ENCODE results near the gene TMEM184A.

TMEM184A gene

DNA sequence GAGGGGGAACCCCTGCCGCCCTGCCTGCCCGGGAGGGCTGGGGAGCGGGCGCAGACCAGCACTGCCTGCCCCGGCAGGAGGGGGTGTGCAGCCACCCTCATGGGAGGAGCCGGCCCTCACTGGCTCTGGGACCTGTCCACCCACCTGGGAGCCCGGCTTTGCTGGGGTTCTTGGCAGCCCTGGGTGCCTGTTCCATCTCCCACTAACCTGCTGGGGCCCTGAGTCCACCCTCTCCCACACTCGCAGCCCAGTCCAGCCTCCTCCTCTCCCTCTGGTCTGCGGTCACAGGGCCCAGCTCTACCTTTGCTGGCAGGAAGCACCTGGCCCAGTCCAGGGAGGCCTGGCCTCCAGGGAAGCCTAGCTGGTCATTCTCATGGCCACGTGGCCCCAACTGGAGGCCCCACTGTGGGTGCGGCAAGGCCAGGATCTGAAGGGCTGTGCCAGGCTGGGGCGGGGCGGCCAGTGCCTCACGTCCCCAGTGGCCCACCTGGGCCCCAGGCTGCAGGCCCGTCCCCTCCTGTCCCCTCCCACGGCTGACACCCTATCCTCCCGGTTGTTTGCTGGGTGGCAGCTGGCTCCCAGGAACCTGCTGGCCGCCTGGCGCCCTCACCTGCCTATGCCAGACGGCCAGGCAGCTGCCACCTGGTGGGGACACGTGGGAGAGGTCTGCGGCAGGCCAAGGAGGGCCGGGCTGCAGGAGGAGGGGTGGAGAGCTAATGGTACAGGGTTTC lies at the start of gene TMEM184A:
Gene TMEM184A, minus strand, starts transcription at position 393 of the 731 bp plus-strand sequence. CDS start 721 bp downstream, outside the sequence.
- peak; percentile 38 for DNase-seq (ENCODE audit: low spot score)

DNA sequence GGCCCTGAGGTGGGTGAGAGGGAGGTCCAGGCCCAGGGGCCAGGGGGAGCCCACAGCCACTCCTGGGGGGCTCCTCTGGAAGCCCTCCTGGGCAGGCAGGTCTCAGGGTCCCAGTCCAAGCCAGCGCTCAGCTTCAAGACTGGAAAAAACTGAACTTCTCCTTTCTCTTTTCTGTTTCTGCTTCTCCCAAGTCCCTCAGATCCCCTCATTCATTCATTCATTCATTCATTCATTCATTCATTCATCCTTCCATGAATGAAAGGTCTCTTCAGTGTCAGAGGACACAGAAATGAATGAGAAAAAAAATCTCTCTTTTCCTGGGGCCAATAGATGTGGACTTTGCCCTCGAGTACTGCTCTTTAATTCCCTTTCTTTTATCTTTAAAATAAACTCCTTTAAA lies 48.4 kb upstream of the TMEM184A start:
- no peak for DNase-seq (ENCODE audit: low spot score)

DNA sequence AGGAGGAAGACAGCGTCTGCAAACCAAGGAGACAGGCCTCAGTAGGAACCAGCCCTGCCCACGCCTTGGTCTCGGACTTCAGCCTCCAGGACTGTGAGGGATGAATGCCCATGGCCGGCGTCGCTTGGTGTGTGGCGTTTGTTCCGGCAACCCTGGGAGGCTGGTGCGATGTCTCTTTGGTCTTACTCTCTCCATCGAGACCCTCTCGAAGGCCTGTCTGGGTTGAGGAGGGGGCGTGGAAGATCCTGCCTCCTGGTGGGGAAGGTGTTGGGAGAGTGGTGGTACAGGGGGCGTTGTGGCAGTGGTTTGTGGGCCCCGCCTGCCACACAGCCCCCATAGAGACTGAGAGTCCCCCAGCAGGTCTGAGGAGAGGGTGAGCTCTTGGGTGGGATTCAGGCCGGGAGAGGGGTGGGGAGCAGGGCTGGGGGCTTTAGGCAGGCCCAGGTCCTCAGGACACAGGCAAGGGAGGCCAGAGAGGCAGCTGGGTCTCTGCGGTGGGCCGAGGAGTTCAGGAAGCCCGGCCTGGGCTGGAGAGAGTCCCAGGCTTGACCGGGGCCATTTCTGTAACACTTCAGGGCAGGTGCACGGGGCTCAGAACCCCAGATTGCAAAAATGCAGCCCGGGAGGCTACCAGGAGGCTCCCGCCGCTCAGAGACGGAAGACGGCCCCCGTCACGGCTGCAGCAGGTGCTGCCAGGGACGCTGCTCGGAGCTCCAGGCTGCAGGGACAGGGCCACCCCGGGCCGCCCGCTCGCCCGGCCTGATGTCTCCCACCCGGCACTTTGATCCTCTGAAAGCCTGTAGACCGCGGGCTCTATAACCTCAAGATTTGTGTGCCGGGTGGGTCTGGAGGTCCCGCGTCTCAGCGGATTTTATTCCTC lies 47.6 kb upstream of the TMEM184A start:
- no peak for DNase-seq (ENCODE audit: low spot score)

DNA sequence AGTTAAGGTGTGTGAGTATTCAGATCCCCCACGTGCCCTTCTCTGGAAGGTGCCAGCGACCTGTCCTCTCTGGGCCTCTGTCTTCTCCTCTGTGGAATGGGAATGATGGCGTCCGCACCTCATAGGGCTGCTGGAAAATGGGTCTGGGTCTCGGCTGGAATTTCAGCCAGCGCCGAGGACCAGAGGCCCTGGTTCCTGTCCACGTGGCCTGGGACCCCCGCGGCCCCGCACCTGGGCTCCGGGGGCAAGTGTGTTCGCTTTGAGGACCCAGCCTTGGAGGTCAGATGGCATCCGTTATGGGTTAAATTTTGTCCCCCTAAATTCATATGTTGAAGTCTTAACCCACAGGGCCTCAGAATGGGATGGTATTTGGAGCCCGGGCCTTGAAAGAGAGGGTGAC lies 46.4 kb upstream of the TMEM184A start:
- no peak for DNase-seq (ENCODE audit: low spot score)

DNA sequence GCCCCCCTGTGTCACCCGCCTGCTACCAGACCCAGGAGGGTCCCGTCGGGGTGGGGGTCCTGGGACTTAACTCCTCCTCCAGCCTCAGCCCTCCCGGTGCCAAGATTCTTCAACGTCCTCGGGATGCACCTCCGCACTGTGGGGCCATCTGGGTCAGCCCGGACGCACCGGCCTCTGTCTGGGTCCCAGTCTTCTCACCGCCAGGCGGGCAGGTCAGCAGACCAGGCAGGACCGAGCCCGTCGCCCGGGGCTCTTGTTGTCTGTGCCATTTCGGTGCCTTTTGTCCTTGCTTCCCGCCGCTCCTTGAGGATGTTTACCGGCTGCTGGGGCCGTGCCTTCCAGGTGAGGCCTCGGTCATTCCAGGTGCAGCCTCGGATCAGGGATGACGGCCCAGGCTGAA lies 46.0 kb upstream of the TMEM184A start:
- DNase-seq (ENCODE audit: low spot score) = no peak

DNA sequence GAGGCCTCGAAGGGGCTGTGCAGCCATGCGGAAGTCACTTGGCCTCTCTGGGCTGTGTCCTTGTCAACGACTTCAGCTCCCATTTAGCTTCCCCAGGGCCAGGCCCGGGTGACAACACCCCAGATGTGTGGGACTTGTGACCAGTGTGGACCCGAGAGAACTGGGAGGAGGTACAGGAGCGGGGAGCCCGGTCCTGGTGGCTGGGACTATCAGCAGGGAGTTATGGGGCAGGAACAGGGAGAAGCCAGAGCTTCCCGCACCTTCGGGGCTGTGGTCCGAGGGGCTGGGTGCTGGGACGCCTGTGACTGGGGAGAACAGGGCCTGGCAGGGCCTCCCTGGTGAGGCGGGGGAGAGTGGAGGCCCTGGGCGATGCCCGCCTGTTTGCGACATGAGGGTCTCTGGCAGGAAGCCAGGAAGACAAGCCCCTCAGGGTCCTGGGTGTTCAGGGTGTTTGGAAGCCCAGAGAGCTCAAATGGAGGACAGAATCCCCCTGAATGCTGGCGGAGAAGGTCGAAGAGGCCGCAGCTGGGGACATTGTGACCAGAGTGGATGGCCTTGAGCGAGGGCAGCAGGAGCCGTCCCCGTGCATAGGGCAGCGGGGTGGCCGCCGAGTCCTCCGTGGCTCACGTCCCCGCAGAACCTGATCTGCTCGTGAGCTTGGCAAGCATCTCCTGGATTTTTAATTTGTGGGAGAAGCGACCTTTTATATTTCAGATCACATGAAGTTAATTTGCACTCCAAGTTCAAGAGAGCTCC lies 43.8 kb upstream of the TMEM184A start:
- no peak for DNase-seq (ENCODE audit: low spot score)

DNA sequence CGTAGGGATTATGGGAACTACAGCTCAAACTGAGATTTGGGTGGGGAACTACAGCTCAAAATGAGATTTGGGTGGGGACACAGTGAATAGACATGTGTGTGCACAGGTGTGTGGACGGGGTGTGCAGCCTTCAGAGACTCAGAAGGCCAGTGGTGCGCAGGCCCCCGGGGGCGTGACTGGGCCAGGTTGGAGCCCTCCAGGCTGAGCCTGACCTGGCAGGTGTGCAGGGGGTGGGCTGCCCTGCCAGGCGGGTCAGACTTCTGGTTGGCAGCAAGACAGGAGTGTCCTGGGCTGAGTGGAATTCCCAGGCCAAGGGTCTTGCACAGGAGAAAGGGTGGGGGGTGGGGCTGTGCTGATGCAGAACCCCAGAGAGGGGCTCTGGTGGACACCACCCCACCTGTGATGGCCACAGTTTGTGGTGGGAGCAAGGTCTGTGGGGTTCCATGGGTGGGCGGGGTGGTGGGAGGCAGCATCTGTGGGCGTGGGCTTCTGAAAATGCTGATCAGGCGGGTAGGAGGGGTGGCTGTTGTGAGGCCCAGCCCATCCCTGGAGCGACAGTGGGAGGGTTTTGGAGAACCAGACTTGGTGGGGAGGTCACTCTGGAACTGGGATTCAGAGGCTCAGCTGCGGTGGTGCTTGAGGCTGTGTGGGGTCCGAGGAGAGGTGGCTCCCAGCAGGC lies 43.1 kb upstream of the TMEM184A start:
- DNase-seq (ENCODE audit: low spot score) = no peak

DNA sequence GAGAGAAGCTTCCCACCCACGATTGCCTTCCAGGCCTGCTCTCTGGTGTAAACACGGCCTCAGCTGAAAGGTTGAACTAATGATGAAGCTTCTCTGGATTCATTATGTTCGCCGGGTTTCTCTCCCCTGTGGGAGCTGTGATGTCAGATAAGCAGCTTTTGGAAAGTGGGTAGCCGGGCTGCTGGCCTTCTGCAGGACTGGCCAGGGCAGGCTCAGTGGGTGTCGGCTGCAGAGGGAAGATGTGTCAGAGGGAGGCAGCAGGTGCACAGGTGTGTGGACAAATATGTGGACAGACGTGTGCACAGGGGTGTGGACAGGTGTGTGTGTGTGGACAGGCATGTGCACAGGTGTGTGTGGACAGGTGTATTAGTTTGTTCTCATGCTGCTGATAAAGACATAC lies 42.3 kb upstream of the TMEM184A start:
- no peak for DNase-seq (ENCODE audit: low spot score)

DNA sequence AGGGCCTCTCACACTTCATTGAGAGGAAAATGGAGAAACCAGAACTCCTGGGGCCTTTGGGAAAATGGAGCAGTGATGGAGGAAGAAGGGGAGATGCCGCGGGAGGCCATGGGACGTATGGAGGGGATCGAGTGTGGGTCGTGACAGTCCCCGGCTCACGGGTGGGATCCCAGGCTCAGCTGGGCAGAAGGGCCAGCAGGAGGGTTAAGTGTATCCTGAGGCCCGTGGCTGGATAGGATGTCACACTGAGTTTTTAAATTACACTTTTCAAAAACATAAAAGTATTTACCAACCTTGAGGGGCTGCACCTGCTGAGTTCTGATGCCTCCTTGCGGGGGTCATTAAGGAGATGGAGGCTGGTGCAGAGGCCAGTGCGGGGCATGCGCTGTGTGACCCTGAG lies 41.8 kb upstream of the TMEM184A start:
- DNase-seq (ENCODE audit: low spot score) = no peak

DNA sequence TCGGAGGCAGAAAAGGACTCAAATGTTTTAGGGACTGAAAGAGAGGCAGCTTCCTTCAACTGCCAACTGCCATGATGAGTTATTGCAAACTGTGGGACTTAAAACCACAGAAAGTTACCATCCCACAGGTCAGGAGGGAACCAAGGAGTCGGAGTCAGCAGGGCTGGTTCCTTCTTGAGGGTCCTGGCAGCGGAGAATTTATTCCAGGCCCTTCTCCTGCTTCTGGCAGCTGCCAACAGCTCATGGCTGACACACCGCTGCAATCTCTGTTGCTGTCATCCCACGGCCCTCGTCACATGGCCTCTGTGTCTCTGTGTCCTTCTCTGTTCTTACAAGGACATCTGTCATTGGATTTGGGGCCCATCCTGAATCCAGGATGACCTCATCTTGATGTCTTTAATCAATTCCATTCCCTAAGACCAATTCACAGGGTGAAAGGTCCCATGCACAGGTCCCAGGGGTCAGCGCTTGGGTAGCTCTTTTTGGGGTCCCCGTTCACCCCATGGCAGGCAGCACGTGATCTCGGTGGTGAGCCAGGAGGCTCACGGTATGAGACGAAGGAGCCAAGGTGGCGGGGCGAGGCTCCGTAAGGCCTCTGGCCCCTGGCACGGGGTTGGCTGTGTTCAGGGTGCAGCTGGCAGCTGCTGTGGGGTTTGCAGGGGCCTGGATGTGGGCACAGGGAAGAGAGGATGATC lies 41.2 kb upstream of the TMEM184A start:
- DNase-seq (ENCODE audit: low spot score) = no peak

DNA sequence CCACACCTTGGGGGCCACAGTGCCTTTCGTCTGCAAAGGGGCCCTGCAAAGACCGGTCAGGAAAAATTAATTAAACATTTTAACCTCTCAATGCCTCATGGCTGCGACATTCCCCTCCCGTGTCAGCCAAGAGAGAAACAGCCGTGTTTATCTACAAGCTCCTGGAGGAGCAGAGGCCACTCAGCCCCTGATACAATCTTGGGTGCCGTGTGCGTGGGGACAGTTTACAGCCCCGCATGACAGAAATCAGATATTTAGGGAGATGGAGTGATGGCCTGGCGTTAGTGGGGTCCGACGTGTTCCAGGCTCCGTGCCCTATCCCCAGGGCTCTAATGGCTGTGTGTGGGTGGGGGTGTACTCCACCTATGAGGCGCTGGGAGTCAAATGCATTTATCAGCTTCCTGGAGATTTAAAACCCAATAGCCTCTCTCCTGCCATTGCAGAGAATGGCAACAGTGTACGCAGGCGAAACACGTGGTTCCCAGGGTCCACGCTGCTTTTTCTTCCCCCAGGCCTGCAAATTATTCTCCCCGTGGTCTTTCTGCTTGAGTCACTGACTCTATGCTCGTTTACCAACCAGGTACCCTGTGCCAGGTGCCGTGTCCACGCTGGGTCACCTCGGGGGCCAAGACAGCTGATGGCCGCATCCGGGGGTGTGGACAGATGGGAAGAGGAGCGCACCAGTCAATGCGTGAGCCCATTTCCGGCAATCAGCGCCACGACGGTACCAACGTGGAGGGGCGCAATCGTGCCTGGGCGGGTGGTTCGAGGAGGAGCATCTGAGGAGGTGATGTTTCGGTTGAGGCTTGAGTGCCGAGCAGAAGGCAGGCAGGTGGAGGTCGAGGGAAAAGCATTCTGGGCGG lies 40.4 kb upstream of the TMEM184A start:
- DNase-seq (ENCODE audit: low spot score) = no peak

DNA sequence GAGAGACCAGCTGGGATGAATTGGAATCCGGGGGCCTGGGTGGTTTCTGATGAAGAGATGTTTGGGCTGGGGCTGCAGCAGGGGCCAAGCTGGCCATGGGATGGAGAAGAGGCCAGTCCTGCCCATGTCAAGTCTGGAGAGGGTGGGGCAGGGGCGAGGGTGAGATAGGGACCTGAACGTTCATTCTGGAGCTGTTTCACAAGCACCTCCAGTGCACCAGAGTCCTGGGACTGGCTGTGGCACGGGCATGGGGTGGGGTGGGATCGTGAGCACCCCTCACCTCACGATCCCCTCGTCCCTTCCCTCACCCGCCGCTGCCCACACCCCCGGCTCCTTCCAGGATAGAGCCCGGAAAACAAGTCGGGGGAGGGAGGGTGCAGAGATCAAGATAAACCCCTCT lies 39.6 kb upstream of the TMEM184A start:
- no peak for DNase-seq (ENCODE audit: low spot score)

DNA sequence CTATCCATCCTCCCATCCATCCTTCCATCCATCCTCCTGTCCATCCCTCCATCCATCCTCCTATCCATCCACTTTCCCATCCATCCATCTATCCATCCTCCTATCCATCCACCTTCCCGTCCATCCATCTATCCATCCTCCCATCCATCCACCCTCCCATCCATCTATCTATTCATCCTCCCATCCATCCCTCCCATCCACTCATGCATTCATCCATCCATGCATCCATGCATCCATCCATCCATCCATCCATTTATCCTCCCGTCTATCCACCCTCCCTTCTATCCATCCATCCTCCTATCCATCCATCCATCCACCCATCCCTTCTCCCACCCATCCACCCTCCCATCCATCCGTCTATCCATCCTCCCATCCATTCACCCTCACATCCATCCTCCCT lies 39.0 kb upstream of the TMEM184A start:
- no peak for DNase-seq (ENCODE audit: low spot score)

DNA sequence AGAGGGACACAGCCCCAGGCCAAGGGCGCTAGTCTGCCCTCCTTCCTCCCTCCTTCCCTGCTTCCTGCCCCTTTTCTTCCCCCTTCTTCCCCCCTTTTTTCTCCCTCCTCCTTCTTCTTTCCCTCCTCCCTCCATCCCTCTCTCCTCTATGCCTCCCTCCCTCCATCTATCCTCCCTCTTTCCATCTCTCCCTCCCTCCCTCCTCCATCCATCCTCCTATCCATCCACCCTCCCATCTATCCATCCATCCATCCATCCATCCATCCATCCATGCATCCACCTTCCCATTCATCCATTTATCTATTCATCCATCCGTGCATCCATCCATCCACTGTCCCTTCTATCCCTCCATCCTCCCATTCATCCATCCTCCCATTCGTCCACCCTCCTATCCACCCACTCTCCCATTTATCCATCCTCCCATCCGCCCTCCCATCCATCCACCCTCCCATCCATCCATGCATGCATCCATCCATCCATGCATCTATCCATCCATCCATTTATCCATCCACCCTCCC lies 38.0 kb upstream of the TMEM184A start:
- DNase-seq (ENCODE audit: low spot score) = no peak

DNA sequence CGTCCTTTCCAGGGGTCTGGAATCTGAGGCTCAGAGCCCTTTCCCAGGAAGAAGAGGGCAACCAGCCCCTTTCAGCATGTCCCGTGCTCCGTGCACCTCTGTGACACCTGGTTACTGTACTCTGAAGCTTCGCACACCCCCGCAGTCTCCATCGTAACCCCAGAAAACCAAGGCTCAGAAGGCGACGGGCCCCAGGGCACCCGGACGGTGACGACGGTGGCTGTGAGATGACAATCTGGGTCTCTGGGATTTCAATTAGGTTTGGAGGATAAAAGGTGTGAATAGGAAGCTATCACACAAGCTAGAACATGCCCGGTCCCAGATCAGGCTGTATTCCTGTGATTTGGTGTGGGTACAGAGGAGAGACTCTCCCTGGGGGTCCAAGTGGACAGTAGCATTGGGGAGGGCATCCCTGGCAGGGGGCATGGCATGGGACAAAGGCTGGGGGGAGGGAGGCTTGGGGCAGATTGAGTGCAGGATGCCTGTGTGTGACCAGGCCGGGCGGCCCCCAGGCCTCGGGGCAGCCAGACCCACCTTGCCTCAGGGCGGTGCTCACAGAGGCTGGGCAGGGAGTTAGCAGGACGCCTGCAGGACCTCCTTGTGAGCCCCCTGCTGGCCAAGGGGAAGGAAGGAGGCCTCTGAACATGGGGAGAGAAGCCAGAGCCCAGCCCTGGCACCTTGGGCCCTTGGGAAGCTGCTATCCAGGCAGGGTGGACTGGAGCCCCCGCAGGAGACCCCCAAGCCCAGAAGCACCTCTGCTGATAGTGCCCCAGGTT lies 37.3 kb upstream of the TMEM184A start:
- no peak for DNase-seq (ENCODE audit: low spot score)

DNA sequence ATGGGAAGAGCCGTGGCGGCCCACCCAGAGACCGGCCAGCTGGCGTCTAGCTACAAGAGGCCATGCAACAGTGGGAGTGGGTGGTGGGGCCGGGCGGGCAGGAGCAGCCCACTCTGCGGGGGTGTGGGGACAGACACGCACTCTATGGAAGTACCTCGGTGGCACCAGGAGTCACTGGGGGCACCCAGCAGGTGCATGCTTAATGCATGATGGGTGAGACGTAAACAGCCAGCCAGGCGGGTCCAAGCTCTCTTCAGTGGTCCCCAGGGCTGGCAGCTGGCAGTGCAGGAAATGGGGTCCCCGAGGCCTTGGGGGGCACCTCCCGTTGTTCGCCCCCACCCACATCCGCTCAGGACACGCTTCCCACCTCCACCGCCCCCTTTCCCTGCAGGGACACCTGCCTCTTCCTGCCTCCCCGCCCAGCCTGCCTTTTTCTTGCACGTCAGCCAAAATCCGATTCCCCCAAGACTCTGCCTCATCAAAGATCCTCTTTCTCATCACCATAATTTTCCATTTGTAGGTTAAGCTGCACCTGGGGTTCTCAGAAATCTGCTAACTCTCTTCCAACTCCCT lies 36.4 kb upstream of the TMEM184A start:
- no peak for DNase-seq (ENCODE audit: low spot score)

DNA sequence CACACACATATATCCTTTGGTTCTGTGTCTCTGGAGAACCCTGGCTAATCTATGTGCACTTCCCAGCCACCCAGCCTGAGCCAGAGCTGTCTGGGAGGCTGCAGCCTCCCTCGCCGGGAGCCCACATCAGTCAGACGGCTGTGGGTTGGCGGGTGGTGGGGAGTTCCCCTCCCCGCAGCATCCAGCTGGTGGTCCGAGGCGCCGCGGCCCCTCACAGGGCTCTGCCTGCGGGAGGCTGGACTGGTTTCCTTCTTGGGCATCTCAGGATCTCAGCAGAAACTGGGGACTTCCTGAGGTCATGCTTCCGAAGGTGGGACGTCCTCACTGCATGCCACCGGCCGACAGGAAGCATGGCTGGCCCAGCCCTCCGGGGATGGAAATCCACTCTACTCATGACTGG lies 35.9 kb upstream of the TMEM184A start:
- DNase-seq (ENCODE audit: low spot score) = no peak

DNA sequence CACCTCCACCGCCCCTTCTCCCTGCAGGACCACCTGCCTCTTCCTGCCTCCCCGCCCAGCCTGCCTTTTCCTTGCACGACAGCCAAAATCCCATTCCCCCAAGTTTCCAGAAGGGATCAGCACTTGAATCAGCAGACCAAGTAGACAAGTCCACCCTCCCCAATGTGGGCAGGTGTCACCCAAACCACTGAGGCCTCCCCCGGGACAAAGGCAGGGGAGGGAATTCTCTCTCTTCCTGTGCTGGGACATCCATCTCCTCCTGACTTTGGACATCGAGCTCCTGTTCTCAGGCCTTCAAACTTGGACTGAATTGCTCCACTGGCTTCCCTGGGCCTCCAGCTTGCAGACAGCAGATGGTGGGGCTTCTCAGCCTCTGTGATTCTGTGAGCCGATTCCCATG lies 35.4 kb upstream of the TMEM184A start:
- no peak for DNase-seq (ENCODE audit: low spot score)

DNA sequence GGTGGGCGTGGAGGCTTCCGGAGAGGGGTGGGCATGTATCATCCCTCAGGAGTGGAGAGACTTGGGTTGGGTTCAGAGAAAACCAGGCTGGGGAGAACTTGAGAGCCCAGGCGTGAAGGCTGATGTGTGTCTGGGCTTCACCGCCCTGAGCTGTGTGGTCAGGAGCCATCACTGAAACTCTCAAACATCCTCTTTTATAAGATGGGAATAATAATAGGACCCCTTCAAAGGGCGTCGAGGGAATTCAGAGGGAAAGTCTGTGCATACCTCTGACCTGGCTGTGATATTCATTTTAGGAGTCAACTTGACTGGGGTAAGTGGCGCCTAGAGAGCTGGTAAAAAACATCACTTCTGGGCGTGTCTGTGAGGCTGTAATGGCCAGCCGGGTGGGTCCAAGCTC lies 34.9 kb upstream of the TMEM184A start:
- no peak for DNase-seq (ENCODE audit: low spot score)

Data from CD4-positive, alpha-beta T cell treated with Interleukin-15 for 4 hours (primary cell).